Measurements from ENCODE around the gene NEMF. TPM values are rescaled to one million over a fixed set of nuclear protein-coding genes. Genes with fewer than 3 reads are reported as not detected.
"Not testable (repeated sequence)": the region's sequence is repeated elsewhere in the genome, so short reads cannot be mapped to it uniquely, and the experiment has no call there.

NEMF gene
- total RNA-seq, 2 experiments from 2014 or later: 78.7 to 82.8 TPM

DNA sequence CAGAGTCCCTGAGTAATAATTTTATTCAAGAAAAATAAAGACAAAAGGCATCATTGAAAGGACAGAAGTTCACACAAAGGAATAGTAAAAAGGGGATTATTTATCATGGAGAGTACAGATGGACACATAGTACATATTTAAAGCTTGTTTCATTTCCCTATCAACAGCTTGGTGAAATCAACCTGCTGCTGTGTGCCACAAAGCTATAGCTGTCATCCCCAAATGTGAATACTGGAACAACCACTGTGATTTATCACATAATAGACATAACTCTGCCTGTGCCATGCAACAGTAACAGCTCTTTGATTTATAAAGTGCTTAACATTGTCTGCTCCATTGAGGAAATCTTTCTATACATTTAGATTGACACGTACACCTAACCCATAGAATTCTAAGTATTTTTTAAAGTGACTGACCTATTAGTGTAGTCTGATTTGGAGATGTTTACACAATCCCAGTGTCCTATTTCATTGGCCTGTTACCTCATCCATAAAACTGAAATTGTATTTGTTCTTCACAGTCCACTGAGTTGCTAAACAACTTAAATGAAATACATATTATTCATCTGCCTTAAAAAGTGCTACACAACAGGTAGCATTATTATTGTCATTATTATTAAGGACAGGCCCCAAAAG is 3.3 kb downstream of the NEMF start:
- Mint-ChIP-seq H3K36me3 (peaks cover 34% of the 10 kb centered on the region), H3K27me3 (no peaks in the 10 kb centered on the region), H3K9me3 (ENCODE audit: low read depth) (no peaks in the 10 kb centered on the region), H3K4me1 (peaks cover 41% of the 10 kb centered on the region), H3K27ac (peak overlapping the region; percentile 64), H3K4me3 (no peak overlapping the region)
- DNase-seq (no peak), ATAC-seq (no peak)
- CTCF ChIA-PET: interaction anchor here (0.7 to 6.0 kb wide), 6 partner anchors 9 to 61 kb away, joined by 3 to 121 read pairs (median 4); no protein-coding TSS in a partner anchor

DNA sequence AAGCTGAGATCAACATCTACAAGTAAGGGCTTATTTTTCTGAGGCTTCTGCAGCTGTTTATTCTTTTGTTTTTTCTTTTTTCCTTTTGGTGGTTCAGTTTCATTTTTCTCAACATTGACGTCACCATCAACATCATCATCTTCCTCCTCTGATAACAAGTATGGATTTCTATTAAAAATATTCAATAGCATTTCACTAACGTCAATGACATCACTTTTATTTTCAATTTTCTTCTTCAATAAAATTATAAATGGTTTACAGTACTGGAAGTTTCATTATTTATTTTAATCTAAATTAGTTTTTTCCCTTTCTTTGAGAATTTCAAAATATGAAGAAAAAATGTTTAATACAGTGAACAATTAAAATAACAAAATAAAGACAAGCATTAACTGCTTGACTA is 23.9 kb downstream of the NEMF start:
- DNase-seq (no peak), ATAC-seq (no peak)
- no peaks in the 10 kb centered on the region for H3K27me3 Mint-ChIP-seq
- H3K4me1 Mint-ChIP-seq: peaks cover 6% of the 10 kb centered on the region
- H3K36me3 Mint-ChIP-seq: peaks cover 61% of the 10 kb centered on the region
- no peaks in the 10 kb centered on the region for H3K9me3 Mint-ChIP-seq (ENCODE audit: low read depth)
- no peak overlapping the region for H3K27ac Mint-ChIP-seq
- CTCF ChIA-PET: interaction anchor here (1.1 to 6.7 kb wide), 9 partner anchors 9 to 195 kb away, joined by 3 to 26 read pairs (median 4); partner anchors contain the start of gene NEMF
- no peak overlapping the region for H3K4me3 Mint-ChIP-seq

DNA sequence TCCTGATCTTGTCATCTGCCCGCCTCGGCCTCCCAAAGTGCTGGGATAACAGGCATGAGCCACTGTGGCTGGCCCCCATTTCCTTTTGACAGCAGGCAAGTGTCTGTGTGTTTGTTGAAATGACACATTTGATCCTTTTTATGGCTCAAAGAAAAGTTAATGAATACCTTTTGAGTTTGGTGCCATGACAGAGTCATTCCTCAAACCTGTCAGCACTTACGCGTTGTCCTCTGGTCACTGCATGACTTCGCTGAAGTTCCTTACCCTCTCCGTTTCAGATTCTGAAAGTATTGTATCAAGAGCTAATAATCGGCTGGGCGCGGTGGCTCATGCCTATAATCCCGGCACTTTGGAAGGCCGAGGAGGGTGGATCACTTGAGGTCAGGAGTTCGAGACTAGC is 32.4 kb downstream of the NEMF start:
- no peak overlapping the region for H3K27ac Mint-ChIP-seq
- DNase-seq: no peak
- no peaks in the 10 kb centered on the region for H3K27me3 Mint-ChIP-seq
- no peak overlapping the region for H3K4me3 Mint-ChIP-seq
- ATAC-seq: no peak
- H3K4me1 Mint-ChIP-seq: no peaks in the 10 kb centered on the region
- CTCF ChIA-PET: no interaction called here
- peaks cover 64% of the 10 kb centered on the region for H3K36me3 Mint-ChIP-seq
- peaks cover 9% of the 10 kb centered on the region for H3K9me3 Mint-ChIP-seq (ENCODE audit: low read depth)

DNA sequence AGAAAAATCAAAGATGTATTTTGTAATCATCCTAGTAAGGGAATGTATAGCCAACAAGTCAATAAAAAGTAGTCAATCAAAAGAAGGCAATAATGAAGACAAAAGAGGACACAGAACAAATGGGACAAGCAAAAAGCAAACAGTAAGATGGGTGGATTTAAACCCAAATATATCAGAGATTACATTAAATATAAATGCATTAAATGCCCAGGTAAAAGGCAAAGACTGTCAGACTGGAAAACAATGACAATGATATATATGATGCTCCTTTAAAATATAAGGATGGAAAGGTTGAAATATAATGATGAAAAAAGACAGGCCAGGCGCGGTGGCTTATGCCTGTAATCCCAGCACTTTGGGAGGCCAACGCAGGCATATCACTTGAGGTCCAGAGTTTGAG is 35.7 kb downstream of the NEMF start:
- H3K27me3 Mint-ChIP-seq: no peaks in the 10 kb centered on the region
- peaks cover 9% of the 10 kb centered on the region for H3K9me3 Mint-ChIP-seq (ENCODE audit: low read depth)
- H3K4me3 Mint-ChIP-seq: no peak overlapping the region
- peaks cover 70% of the 10 kb centered on the region for H3K36me3 Mint-ChIP-seq
- no peaks in the 10 kb centered on the region for H3K4me1 Mint-ChIP-seq
- DNase-seq: no peak
- H3K27ac Mint-ChIP-seq: no peak overlapping the region
- ATAC-seq: no peak
- CTCF ChIA-PET: interaction anchor here (1.1 to 1.9 kb wide), 3 partner anchors 11 to 32 kb away, joined by 3 to 5 read pairs (median 3); no protein-coding TSS in a partner anchor

DNA sequence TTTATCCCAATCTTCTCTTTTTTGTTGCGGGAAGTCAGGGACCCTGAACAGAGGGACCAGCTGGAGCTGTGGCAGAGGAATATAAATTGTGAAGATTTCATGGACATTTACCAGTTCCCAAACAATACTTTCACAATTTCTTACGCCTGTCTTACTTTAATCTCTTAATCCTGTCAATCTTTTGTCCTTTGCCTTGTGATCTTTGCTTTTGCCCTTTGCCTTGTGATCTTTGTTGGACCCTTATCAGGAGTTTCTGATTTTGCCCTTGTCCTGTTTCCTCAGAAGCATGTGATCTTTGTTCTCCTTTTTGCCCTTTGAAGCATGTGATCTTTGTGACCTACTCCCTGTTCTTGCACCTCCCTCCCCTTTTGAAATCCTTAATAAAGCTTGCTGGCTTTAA is 36.5 kb downstream of the NEMF start:
- H3K4me3 Mint-ChIP-seq; H3K4me1 Mint-ChIP-seq; H3K9me3 Mint-ChIP-seq (ENCODE audit: low read depth); H3K27me3 Mint-ChIP-seq; CTCF ChIA-PET; ATAC-seq; DNase-seq: not testable (repeated sequence)
- Mint-ChIP-seq H3K27ac (peak overlapping the region; percentile 30), H3K36me3 (peaks cover 76% of the 10 kb centered on the region)

DNA sequence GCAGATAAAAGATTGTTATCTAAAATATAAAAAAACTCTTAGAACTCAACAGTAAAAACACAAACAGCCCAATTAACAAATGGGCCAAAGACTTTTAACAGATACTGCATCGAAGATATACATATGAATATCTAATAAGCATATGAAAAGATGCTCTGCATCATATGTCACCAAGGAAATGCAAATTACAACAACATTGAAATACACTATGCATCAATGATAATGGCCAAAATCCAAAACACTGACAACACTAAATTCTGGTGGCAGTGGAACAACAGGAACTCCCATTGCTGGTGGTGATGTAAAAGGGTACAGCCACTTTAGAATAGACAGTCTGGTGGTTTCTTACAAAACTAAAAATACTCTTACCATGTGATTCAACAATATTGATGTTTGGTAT is 43.8 kb downstream of the NEMF start:
- Mint-ChIP-seq H3K4me3 (no peak overlapping the region), H3K36me3 (peaks cover 57% of the 10 kb centered on the region), H3K9me3 (ENCODE audit: low read depth) (no peaks in the 10 kb centered on the region), H3K27me3 (no peaks in the 10 kb centered on the region), H3K27ac (peak overlapping the region; percentile 11), H3K4me1 (peaks cover 2% of the 10 kb centered on the region)
- no peak for DNase-seq
- CTCF ChIA-PET: no interaction called here
- no peak for ATAC-seq

DNA sequence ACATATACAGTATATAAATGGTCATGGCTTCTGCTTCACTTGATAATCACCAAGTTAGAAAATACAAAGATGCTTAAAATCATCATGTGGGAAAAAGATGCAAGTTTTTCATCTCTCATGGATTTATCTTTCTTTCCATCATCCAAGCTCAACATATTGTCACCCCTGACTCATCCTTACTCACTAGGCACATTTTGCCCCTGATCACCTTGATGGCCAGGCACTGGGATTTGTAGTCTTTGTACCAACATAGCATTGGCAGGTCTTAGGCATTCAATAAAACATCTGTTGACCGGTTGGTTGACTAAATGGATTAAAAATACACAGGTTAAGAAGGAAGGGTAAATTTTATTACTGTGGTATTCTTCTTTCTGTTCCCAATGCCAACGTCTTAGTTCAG is 56.6 kb downstream of the NEMF start:
- DNase-seq (no peak), ATAC-seq (no peak)
- CTCF ChIA-PET: interaction anchor here (1.1 kb wide), 1 partner anchor 162 kb away, joined by 3 read pairs; no protein-coding TSS in a partner anchor
- Mint-ChIP-seq H3K4me1 (no peaks in the 10 kb centered on the region), H3K27ac (no peak overlapping the region), H3K27me3 (no peaks in the 10 kb centered on the region), H3K9me3 (ENCODE audit: low read depth) (no peaks in the 10 kb centered on the region), H3K4me3 (no peak overlapping the region), H3K36me3 (peaks cover 60% of the 10 kb centered on the region)

DNA sequence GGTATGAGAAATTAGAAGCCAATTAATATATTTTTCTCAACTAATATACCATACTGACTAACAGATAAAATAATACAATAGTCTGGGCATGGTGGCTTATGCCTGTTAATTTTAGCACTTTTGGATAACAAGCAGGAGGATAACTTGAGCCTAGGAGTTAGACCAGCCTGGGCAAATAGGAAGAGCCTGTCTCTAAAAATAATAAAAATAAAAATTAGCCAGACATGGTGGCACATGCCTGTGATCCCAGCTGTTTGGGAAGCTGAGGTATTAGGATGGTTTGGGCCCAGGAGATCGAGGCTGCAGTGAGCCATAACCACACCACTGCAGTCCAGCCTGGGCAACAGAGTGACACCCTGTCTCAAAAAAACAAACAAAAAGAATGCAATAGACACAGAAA is 60.0 kb downstream of the NEMF start:
- DNase-seq (no peak), ATAC-seq (no peak)
- Mint-ChIP-seq H3K9me3 (ENCODE audit: low read depth) (no peaks in the 10 kb centered on the region), H3K4me3 (no peak overlapping the region), H3K27ac (no peak overlapping the region), H3K27me3 (no peaks in the 10 kb centered on the region), H3K36me3 (peaks cover 61% of the 10 kb centered on the region), H3K4me1 (no peaks in the 10 kb centered on the region)
- CTCF ChIA-PET: no interaction called here

DNA sequence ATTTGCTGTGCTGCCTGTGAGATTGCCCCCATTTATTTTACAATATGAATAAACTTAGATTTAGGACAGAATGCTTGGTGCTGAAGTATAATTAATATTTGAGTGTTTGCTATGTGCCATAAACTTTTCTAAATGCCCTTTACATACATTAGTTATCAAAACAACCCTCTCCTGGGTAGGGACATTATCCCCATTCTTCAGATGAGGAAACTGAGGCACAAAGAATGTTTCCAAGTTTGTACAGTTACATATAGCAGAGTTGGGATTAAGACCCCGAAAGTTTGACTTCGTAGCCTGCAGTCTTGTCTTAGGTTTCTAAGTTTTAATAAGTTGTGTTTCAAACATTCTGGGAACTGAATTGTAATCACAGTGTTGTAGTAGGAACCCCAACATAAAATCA is 66.3 kb downstream of the NEMF start:
- H3K27ac Mint-ChIP-seq: no peak overlapping the region
- no peak for ATAC-seq
- no peak for DNase-seq
- CTCF ChIA-PET: no interaction called here
- H3K27me3 Mint-ChIP-seq: no peaks in the 10 kb centered on the region
- peaks cover 49% of the 10 kb centered on the region for H3K36me3 Mint-ChIP-seq
- no peak overlapping the region for H3K4me3 Mint-ChIP-seq
- H3K9me3 Mint-ChIP-seq (ENCODE audit: low read depth): no peaks in the 10 kb centered on the region
- H3K4me1 Mint-ChIP-seq: no peaks in the 10 kb centered on the region

DNA sequence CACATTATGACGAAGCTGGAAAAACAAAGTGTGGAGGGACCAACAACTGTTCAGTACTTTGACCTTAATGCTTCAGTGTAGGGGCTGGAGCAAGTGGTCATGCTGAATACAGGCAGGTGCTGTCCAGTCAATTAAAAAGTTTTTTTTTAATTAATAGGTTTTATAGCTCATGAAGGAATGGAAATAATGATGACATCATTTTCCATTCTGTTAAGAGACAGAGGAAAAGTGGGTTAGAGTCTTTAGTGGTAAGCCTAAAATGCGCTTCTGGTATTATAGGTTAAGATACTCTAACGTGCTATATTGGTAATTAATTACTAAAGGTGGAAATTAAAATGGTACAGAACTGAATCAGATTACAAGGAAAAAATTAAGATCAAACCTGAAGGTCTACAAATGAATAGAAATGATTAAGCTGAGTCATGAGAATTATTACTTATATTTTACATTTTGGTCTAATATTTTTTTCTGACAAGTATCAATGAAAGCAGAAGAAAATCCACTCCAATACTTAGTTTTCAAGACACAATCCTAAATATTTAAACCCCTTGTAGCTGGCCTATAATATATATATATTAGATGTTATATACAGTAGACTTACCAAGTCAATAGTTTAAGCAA is 69.1 kb downstream of the NEMF start:
- Mint-ChIP-seq H3K4me1 (no peaks in the 10 kb centered on the region), H3K27me3 (no peaks in the 10 kb centered on the region), H3K4me3 (no peak overlapping the region), H3K36me3 (peaks cover 52% of the 10 kb centered on the region), H3K9me3 (ENCODE audit: low read depth) (no peaks in the 10 kb centered on the region), H3K27ac (no peak overlapping the region)
- ATAC-seq (no peak), DNase-seq (no peak)
- CTCF ChIA-PET: interaction anchor here (4.0 kb wide), 1 partner anchor 149 kb away, joined by 21 read pairs; the partner anchor contains the start of gene DNAAF2

DNA sequence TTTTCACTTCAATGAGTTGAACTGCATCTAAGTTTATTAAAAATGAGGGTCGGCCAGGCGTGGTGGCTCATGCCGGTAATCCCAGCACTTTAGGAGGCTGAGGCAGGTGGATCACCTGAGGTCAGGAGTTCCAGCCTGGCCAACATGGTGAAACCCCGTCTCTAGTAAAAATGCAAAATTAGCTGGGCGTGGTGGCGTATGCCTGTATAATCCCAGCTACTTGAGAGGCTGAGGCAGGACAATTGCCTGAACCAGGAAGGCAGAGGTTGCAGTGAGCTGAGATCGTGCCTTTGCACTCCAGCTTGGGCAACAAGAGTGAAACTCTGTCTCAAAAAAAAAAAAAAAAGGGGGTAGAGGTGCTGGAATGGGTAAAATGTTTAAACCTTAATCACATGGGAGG is 71.5 kb downstream of the NEMF start:
- peaks cover 43% of the 10 kb centered on the region for H3K36me3 Mint-ChIP-seq
- not testable (repeated sequence) for H3K9me3 Mint-ChIP-seq (ENCODE audit: low read depth); H3K4me1 Mint-ChIP-seq; DNase-seq; ATAC-seq; H3K27me3 Mint-ChIP-seq; H3K27ac Mint-ChIP-seq; H3K4me3 Mint-ChIP-seq
- CTCF ChIA-PET: interaction anchor here (1.0 to 4.2 kb wide), 4 partner anchors 13 to 146 kb away, joined by 3 to 21 read pairs (median 11); partner anchors contain the start of genes DNAAF2, KLHDC2 and POLE2

DNA sequence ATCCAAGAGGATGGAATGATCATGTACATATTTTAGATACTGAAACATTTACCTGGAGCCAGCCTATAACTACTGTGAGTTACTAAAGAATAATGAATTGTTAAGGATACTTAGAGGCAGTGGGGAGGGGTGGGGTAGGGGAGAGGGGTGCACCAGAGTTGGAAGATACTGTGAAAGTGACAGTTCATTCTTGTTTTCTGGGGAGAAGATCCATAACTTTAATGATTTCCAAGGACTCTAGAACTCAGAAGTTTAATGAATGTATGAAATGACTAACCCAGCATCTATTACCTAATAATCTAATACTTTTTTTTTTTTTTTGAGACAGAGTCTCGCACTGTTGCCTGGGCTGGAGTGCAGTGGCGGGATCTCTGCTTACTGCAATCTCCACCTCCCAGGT is 74.2 kb downstream of the NEMF start:
- Mint-ChIP-seq H3K36me3 (peaks cover 49% of the 10 kb centered on the region), H3K27ac (no peak overlapping the region), H3K4me1 (peaks cover 10% of the 10 kb centered on the region), H3K4me3 (no peak overlapping the region), H3K27me3 (no peaks in the 10 kb centered on the region), H3K9me3 (ENCODE audit: low read depth) (no peaks in the 10 kb centered on the region)
- DNase-seq (no peak), ATAC-seq (no peak)
- CTCF ChIA-PET: no interaction called here

DNA sequence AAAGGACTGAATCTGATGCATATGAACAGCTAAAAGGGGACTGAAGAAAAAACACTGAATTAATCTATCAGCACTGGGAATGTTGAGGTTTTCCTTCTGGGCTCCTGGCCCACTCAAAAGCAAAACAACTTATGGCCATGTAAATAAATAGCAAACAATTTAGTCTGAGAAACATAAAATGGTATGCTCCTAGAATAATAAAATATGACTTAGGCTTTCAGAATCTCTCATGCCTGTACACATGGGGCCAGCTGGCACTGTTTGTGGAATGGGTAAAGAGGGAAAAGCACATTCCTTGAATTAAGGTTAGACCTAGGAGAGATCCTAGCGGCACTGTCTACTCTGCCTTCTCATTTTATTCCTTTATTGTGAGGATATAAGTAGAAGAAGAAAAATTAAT is 78.5 kb downstream of the NEMF start:
- CTCF ChIA-PET: interaction anchor here (0.7 kb wide), 1 partner anchor 398 kb away, joined by 3 read pairs; no protein-coding TSS in a partner anchor
- Mint-ChIP-seq H3K4me3 (no peak overlapping the region), H3K27ac (peak overlapping the region; percentile 40)

DNA sequence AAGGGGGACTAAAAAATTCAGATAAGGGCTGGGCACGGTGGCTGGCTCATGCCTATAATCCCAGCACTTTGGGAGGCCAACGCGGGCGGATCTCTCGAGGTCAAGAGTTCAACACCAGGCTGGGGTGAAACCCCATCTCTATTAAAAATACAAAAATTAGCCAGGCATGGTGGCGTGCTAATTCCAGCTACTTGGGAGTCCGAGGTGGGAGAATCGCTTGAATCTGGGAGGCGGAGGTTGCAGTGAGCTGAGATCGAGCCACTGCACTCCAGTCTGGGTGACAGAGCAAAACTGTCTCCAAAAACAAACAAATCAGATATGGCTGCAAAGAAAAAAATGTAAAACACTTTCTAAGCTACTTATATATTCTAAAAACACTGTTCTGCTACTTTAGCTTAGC is 80.9 kb downstream of the NEMF start:
- CTCF ChIA-PET: interaction anchor here (1.0 kb wide), 3 partner anchors 33 to 137 kb away, joined by 3 to 4 read pairs (median 4); no protein-coding TSS in a partner anchor
- Mint-ChIP-seq H3K36me3 (peaks cover 15% of the 10 kb centered on the region), H3K4me1 (peaks cover 36% of the 10 kb centered on the region)
- H3K27me3 Mint-ChIP-seq; H3K4me3 Mint-ChIP-seq; ATAC-seq; H3K9me3 Mint-ChIP-seq (ENCODE audit: low read depth); DNase-seq; H3K27ac Mint-ChIP-seq: not testable (repeated sequence)

More for the DNA sequence above, 78.5 kb downstream of the NEMF start:
- Mint-ChIP-seq H3K27me3 (no peaks in the 10 kb centered on the region), H3K9me3 (ENCODE audit: low read depth) (no peaks in the 10 kb centered on the region), H3K36me3 (peaks cover 25% of the 10 kb centered on the region), H3K4me1 (peaks cover 25% of the 10 kb centered on the region)
- no peak for DNase-seq
- ATAC-seq: no peak

Data from activated CD8-positive, alpha-beta memory T cell treated with anti-CD3 and anti-CD28 coated beads, Interleukin-2, amount 10 ng/mL, durations not matched to agents 7 days and 5 days (primary cell).